HL-60/S4 (cell line): Measurements from ENCODE around the gene TLE2.
"Not testable (repeated sequence)": the region's sequence is repeated elsewhere in the genome, so short reads cannot be mapped to it uniquely, and the experiment has no call there.

Experiments
- in situ Hi-C: fragments of 300-500 bp; cut with MboI; formaldehyde crosslinking; loops from 2 replicates; pipeline ENCODE4 v1.14.3; 2022; ENCODE audit warnings: low sequenced_read_pairs

Gene TLE2

GRCh38 chr19:3056417-3057088 lies 27.5 kb upstream of the TLE2 start:
- in situ Hi-C loops, result no loop called here

GRCh38 chr19:3055741-3056416 lies 26.8 kb upstream of the TLE2 start:
- in situ Hi-C loops, result no loop called here

DNA sequence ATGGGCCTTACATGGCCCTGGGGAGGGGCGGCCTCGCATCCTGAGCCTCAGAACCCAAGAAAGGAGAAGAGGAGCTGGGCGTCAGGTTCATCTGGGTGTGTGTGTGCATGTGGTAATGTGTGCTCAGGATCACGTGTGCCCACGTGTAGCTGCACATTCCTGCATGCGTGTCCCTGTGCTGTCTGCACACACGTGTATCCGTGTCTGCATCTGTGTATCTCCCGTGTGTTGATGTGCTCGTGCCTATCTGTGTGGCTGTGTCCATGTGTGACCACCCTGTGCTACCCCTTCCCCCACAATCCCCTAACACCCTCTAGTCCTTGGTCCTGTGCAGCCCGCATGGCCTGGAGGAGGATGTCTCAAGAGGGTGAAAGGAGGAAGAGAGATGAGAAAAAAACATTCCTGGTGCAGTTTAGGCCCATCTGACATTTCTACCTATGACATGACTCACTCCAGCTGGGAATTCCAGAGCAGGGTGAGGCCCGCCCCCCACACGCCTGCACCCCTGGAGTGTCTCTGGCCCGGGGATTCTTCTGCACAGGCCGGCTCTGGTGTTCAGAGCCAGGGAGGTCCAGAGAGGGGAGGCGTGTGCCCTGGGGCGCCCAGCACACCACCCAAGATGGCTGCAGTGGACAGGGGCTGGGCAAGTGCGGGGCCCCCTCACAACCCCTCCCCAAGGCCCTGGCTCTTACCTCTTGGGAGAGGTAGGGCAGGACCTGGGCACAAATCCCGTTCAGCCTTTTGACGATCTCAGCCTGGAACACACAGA lies 26.1 kb upstream of the TLE2 start:
- in situ Hi-C loops, result no loop called here

- in situ Hi-C loops, result no loop called here
These were observed 25.3 kb upstream of the TLE2 start for GRCh38 chr19:3054265-3054971.

DNA sequence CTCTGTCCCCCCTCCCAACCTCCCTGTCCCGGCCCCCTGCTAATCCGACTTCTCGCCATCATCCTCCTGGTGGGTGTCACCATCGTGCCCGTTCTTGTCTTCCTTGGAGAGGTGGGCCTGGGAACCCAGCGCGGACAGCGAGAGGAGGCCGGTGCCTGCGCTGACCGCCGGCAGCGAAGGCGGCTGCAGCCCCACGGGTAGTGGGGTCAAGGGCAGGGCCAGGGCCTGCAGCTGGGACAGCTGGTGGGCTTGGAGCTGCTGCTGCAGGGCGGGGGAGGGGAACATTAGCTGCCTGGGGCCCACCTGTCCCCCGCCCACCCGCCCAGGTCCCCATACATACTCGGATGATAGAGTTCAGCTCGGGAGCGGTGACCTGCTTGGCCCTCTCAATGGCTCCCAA lies 24.7 kb upstream of the TLE2 start:
- in situ Hi-C loops, result no loop called here

DNA sequence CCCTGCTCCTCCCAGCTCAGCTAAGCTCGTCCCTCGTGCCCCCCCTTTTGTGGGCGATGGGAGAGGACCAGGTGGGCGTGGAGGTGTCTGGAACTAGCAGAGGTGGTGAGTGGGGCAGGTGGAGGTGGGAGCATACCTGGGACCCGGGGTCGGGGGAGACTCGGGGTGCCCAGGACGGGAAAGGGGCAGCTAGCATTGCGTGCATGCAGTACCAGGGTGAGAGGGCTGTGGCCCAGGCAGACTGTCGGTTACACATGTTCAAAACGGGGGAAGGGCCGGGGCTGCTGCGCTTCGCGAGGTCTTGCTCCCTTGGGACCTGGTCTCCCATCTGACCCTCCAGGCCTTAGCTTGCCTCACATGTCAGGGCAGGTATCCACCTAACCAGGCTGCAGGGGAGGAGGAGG lies 24.1 kb upstream of the TLE2 start:
- in situ Hi-C loops, result no loop called here

GRCh38 chr19:3050016-3050415 lies 20.9 kb upstream of the TLE2 start:
- in situ Hi-C loops, result not testable (repeated sequence)

DNA sequence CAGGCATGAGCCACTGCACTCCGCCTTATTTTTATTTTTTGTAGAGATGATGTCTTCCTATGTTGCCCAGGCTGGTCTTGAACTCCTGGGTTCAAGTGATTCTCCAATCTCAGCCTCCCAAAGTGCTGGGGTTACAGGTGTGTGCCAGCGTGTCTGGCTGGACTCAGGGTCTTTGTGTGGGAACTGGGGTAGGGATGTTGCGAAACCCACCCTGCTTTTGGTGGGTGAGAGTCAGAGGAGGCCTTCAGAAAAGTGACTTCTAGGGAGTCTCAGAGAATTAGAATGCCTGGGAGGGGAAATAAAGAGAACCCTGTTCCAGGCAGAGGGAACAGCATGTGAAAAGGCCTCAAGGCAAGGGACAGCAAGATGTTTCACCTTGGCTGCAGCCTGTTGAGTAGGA lies 20.0 kb upstream of the TLE2 start:
- in situ Hi-C loops, result no loop called here

DNA sequence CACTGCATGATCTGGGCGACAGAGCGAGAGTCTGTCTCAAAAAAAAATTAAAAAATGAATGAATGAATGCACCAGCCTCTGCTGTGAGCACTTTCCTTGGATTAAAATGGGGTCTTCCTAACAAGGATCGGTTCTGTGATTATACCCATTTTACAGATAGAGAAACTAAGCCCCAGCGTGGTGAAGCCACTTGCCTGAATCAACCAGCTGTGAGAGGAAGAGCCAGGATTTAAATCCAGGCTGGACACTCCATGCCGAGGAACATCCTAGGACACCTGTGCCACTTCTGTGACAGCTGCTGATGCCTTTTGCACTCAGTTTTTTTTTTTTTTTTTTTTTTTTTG lies 19.1 kb upstream of the TLE2 start:
- in situ Hi-C loops, result no loop called here

DNA sequence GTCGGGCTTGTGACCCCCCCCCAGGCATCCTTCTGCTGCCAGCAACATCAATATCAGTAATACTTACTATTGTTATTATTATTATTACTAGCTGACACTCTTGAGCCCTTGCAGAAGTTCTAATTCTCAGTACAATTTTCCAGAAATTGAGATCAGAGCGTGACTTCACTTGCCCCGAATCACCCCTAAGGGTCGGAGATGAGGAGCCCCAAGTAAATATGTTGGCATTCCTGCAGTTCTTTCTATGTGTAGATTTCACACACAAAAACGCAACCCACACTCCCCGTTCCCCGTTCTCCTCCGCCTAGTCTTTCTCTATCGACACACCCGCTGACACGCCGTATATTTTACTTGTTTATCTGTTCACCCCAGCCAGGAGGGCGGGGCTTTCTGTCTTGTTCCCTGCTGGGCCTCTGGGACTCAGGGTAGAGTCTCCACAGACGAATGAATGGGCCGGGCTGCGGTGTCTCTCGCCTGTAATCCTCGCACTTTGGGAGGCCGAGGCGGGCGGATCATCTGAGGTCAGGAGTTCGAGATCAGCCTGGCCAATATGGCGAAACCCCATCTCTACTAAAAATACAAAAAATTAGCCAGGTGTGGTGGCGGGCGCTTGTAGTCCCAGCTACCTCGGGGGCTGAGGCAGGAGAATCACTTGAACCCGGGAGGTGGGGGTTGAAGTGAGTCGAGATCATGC lies 18.6 kb upstream of the TLE2 start:
- in situ Hi-C loops, result no loop called here

- in situ Hi-C loops, result no loop called here
These were observed 17.8 kb upstream of the TLE2 start for GRCh38 chr19:3046698-3047495.

DNA sequence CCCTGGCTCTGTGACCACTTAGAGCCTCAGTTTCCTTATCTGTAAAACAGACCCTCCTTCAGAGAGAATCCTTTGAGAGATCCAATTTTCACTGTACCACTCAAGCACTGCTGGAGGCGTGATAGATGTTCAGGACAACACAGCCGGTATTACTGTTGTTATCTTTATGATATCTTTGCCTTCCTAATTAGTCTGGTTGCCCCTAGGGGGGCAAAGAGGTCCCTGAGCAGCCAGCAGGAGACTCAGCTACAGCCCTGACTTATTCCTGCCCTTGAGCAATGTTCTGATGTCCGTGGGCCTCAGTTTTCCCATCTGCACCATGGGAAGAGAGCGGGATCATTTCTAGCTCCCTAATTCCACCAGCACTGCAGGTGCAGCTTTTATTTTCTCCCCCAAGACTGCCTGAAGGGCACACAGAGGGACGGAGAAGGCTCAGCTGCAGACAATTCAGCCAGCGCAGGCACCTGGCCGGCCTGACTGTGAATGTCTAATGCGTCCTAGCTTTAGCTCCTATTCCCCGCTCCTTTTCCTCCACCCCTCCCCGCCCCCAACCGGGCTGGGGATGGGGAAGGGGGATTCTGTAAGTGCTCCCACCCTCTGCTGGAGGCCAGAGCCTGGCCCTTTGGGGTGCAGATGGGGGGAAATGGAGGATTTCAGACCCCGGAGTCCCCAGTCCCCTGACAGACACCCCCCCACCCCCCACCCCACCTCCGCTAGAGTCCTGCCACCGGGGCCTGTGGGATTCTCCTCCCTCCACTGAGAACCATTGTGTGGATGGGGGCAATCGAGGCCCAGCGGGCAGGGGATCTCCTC lies 17.0 kb upstream of the TLE2 start:
- in situ Hi-C loops, result no loop called here

- in situ Hi-C loops, result no loop called here
These were observed 16.1 kb upstream of the TLE2 start for GRCh38 chr19:3045191-3045590.

DNA sequence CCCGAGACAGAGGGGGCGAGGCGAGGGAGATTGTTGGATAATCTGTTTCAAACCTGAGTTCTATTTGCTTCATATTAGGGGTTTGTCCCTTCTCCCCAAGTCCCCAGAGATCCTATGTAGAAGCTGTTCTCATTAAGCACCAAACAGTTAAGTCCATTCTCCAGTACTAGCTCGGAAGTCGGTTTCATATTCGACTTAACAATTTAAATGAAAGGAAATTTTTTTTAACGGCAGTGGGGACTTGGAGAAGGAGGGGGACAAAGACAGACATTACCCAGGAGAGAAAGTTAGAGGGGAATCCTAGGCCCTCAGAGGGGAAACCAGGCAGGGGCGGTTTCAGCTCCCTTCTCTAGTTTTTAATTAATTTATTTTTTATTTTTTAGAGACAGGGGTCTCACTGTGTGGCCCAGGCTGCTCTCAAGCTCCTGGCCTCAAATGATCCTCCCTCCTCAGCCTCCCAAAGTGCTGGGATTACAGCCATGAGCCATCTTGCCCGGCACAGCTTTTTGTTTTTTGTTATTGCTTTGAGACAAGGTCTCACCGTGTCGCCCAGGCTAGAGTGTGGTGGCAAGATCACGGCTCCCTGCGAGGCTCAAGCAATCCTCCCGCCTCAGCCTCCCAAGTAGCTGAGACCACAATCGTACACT lies 13.7 kb upstream of the TLE2 start:
- in situ Hi-C loops, result no loop called here

- in situ Hi-C loops, result no loop called here
These were observed 12.9 kb upstream of the TLE2 start for GRCh38 chr19:3041761-3042620.

- in situ Hi-C loops, result no loop called here
These were observed 12.2 kb upstream of the TLE2 start for GRCh38 chr19:3041327-3041726.

GRCh38 chr19:3039641-3040077 lies 10.6 kb upstream of the TLE2 start:
- in situ Hi-C loops, result no loop called here

- in situ Hi-C loops, result no loop called here
These were observed 10.0 kb upstream of the TLE2 start for GRCh38 chr19:3039125-3039524.
